CD8-positive, alpha-beta memory T cell (primary cell): Measurements from ENCODE around the gene TAF1B. TPM values are rescaled to one million over a fixed set of nuclear protein-coding genes. Genes with fewer than 3 reads are reported as not detected.

Source experiments
- CTCF ChIA-PET: fragments of 350-600 bp; sonication (Branson Sonifier 250); formaldehyde crosslinking; loops from one replicate; lab custom pipeline; 2021; ENCODE audit warnings: antibody characterized with exemption; lab: Charles Lee
- POLR2A ChIA-PET: fragments of 350-600 bp; sonication (Branson Sonifier 250); formaldehyde crosslinking; loops from one replicate; lab custom pipeline; 2021; ENCODE audit warnings: antibody characterized with exemption; lab: Charles Lee
- DNase-seq, 5 donors: peaks; one replicate each; pipeline versions ENCODE4 v3.0.0 to v3.0.0-alpha.2; 2020 to 2022; ENCODE audit warnings: mixed read lengths in 1 of 5
- H3K27ac ChIP-seq: one replicate; pipeline ENCODE4 v1.7.0; 2013; ENCODE audit warnings: low read depth, mild to moderate bottlenecking, low read length, moderate library complexity
- H3K27me3 ChIP-seq: 2 replicates; pipeline ENCODE4 v1.7.0; 2013; ENCODE audit warnings: low read length, mild to moderate bottlenecking; ENCODE audit not compliant: insufficient read depth, poor library complexity, severe bottlenecking
- H3K36me3 ChIP-seq: 2 replicates; pipeline ENCODE4 v1.7.0; 2013; ENCODE audit warnings: mild to moderate bottlenecking, low read length, moderate library complexity; ENCODE audit not compliant: insufficient read depth
- H3K4me1 ChIP-seq: 2 replicates; pipeline ENCODE4 v1.7.0; 2013; ENCODE audit warnings: mild to moderate bottlenecking, low read length, moderate library complexity; ENCODE audit not compliant: insufficient read depth
- H3K4me3 ChIP-seq: 2 replicates; pipeline ENCODE4 v1.7.0; 2013; ENCODE audit warnings: mild to moderate bottlenecking, low read length
- H3K9me3 ChIP-seq: 2 replicates; pipeline ENCODE4 v1.7.0; 2013; ENCODE audit warnings: mild to moderate bottlenecking, low read length
- H3K27ac Mint-ChIP-seq, 8 donors: one replicate each; pipeline ENCODE4 v1.8.0; 2020 to 2021; ENCODE audit warnings: mixed read lengths in 8 of 8, mild to moderate bottlenecking in 6 of 8, inconsistent platforms in 3 of 8, moderate library complexity in 3 of 8
- H3K27me3 Mint-ChIP-seq, 2 donors: one replicate each; pipeline ENCODE4 v1.8.0; 2020 to 2021; ENCODE audit warnings: mixed read lengths in 2 of 2, mild to moderate bottlenecking in 1 of 2, moderate library complexity in 1 of 2
- H3K36me3 Mint-ChIP-seq, 3 donors: one replicate each; pipeline ENCODE4 v1.8.0; 2020 to 2021; ENCODE audit warnings: mixed read lengths in 3 of 3, inconsistent platforms in 1 of 3, mild to moderate bottlenecking in 1 of 3
- H3K4me1 Mint-ChIP-seq, 3 donors: one replicate each; pipeline ENCODE4 v1.8.0; 2020 to 2021; ENCODE audit warnings: mixed read lengths in 3 of 3, inconsistent platforms in 1 of 3, mild to moderate bottlenecking in 1 of 3
- H3K4me3 Mint-ChIP-seq, 7 donors: one replicate each; pipeline ENCODE4 v1.8.0; 2020 to 2021; ENCODE audit warnings: mixed read lengths in 7 of 7, mild to moderate bottlenecking in 6 of 7, moderate library complexity in 4 of 7, inconsistent platforms in 2 of 7
- H3K9me3 Mint-ChIP-seq, 5 donors: one replicate each; pipeline ENCODE4 v1.8.0; 2020 to 2022; ENCODE audit warnings: mixed read lengths in 5 of 5, mild to moderate bottlenecking in 3 of 5, moderate library complexity in 2 of 5, inconsistent platforms in 1 of 5
- polyA plus RNA-seq: library from polyadenylated mRNA; unstranded; fragments of 300-500 nt; fragmentation: Illumina TruSeq; gene quantifications from one replicate; pipeline ENCODE4 v1.2.3, GENCODE V29; 2021
- total RNA-seq, 2 experiments: library from RNA; stranded (reverse); gene quantifications; one replicate each; pipeline ENCODE4 v1.2.3, GENCODE V29; 2021

Gene TAF1B
- total RNA-seq, result 10 to 100 TPM; 20.6 to 24.3 TPM
- polyA plus RNA-seq, result 19.1 TPM

DNA sequence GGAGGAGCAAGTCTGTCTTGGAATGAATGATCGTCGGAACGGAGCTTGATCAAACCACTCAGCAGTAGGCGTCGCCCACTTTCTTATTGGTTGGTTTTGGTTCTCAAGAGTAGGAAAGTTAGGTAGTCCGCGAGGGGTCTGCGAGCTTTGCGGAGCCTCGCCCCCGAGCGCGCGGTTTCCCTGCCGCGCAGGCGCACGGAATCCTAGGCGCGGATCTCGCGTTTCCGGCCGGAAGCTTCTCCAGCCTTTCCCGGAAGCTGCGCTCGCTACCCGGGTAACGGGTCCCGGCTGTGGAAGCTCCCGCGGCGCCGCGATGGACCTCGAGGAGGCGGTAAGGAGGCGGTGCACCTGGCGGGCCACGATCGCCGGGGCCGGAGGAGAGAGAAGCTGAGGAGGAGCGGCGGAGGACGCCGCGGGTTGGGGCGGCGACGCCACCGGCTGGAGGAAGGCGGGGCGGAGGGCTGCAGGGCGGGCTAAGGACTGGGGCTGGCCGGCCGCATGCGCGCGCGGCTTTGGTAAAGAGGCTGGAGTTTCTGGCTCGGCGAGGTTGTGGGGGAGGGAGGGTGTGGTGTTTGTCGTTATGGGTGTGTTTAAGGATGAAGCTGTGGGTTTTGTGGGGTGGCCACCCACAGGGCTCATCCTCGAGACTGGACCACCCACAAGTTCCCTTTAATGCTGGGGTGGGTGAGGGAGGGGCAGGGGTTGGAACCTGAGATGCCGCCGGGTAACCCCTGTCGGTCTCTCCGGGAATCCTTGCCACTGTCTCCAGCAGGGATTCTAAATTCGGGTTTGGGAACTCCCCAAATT, at the start of gene TAF1B:
Gene TAF1B (plus strand): TSS at position 246 of the 807 bp plus-strand sequence. CDS start 68 bp downstream, at position 314.
- CTCF ChIA-PET, result interaction anchor here (0.6 to 2.0 kb wide), 14 partner anchors 9 to 288 kb away, joined by 3 to 16 read pairs (median 4); partner anchors contain the start of genes ADAM17, KLF11 and YWHAQ
- H3K27me3 Mint-ChIP-seq, result peaks cover 0 to 4% of the 10 kb centered on the region in 2 donors
- peaks cover 45 to 54% (median 51%) of the 10 kb centered on the region in 3 donors for H3K4me1 Mint-ChIP-seq

DNA sequence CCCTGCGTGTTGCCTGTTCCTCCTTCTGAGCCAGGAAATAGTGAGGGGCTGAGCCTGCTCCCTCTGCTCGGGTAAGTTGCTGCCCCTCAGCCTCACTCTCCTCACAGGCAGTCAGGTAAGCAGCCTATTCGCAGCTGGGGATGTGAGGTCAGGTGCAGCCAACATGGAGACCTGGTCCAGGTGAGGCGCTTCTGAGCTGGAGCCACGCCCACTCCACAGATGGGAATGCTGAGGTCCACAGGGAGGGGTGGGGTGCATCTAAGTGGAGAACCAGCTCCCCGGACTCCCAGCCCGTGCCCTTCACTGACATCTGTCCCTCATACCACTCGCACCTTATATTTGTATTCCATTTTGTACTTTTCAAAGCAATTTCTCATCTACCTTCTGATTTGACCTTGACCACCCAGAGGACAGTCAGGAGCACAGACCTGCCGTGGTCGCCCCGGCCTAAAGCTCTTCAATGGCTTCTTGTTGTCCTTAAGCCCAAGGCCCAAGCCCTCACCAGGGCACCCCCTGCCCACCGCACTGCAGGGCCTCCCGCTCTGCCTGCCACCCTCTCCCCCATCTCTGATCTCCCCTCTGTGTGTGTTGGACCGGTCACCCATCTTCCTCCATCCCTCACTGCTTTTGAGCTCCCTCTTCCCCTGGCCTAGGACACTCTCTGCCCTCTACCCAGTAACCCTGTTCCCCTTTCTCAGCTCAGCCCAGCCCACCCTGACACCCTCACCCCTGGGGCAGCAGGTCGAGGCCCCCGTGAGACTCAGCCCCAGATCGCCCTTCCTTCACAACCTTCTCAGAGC, 49.2 kb upstream of the TAF1B start:
- peaks cover 6% of the 10 kb centered on the region for H3K4me1 ChIP-seq
- H3K4me1 Mint-ChIP-seq, result peaks cover 12 to 18% (median 13%) of the 10 kb centered on the region in 3 donors
- no peak overlapping the region for H3K4me3 ChIP-seq
- H3K9me3 Mint-ChIP-seq, result no peaks in the 10 kb centered on the region
- H3K27ac Mint-ChIP-seq, result no peak overlapping the region
- no peaks in the 10 kb centered on the region for H3K36me3 ChIP-seq
- H3K9me3 ChIP-seq, result no peaks in the 10 kb centered on the region
- no peak overlapping the region for H3K4me3 Mint-ChIP-seq
- H3K27me3 ChIP-seq, result no peaks in the 10 kb centered on the region
- no peaks in the 10 kb centered on the region for H3K36me3 Mint-ChIP-seq
- CTCF ChIA-PET, result interaction anchor here (0.7 to 1.6 kb wide), 2 partner anchors 19 to 24 kb away, joined by 3 to 8 read pairs; no protein-coding TSS in a partner anchor
- H3K27me3 Mint-ChIP-seq, result peaks cover 0 to 1% of the 10 kb centered on the region in 2 donors
- no peak overlapping the region for H3K27ac ChIP-seq
- POLR2A ChIA-PET, result no interaction called here
- DNase-seq, result no peak

More for the DNA sequence above, at the start of gene TAF1B:
- H3K36me3 ChIP-seq, result peaks cover 8% of the 10 kb centered on the region
- POLR2A ChIA-PET, result interaction anchor here (0.6 to 1.8 kb wide), 7 partner anchors 30 to 370 kb away, joined by 3 to 14 read pairs (median 5); partner anchors contain the start of genes ADAM17 and YWHAQ
- H3K4me3 Mint-ChIP-seq, result peak within 1 kb of the TSS; percentile 93 to 98 (median 95)
- peak within 1 kb of the TSS; percentile 64 to 99 (median 89) for H3K27ac Mint-ChIP-seq
- H3K27ac ChIP-seq, result peak within 1 kb of the TSS; percentile 38
- peak within 1 kb of the TSS; percentile 89 for H3K4me3 ChIP-seq
- peak; percentile 78 to 89 (median 85) for DNase-seq
- peaks cover 11% of the 10 kb centered on the region for H3K4me1 ChIP-seq
- H3K27me3 ChIP-seq, result no peaks in the 10 kb centered on the region
- H3K36me3 Mint-ChIP-seq, result peaks cover 0 to 46% (median 11%) of the 10 kb centered on the region in 3 donors
- no peaks in the 10 kb centered on the region for H3K9me3 ChIP-seq
- no peaks in the 10 kb centered on the region for H3K9me3 Mint-ChIP-seq

DNA sequence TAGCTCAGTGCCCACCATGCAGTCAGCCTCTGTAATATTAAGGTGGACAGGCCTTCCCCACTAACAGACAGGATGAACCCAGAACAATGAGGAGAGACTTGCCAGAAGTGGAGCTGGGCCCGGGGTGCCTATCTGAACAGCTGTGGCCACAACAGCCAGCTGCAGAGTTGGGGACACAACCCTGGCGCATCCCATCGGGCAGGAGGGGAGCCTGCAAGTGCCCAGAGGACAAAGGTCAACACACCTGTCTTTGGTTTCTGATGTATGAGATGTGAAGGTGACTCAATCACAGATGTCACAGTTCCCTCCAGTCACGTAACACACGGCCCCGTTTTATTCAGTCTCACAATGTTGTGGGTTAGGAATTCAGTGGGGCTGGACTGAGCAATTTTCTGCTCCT, 48.2 kb upstream of the TAF1B start:
- ChIA-PET CTCF (interaction anchor here (1.2 to 1.6 kb wide), 2 partner anchors 17 to 25 kb away, joined by 3 to 8 read pairs; no protein-coding TSS in a partner anchor), POLR2A (no interaction called here)
- Histone ChIP-seq H3K36me3 (no peaks in the 10 kb centered on the region), H3K4me3 (no peak overlapping the region), H3K9me3 (no peaks in the 10 kb centered on the region), H3K4me1 (peaks cover 16% of the 10 kb centered on the region), H3K27me3 (no peaks in the 10 kb centered on the region), H3K27ac (no peak overlapping the region)
- no peaks in the 10 kb centered on the region for H3K36me3 Mint-ChIP-seq
- H3K27me3 Mint-ChIP-seq, result peaks cover 0 to 1% of the 10 kb centered on the region in 2 donors
- no peak overlapping the region for H3K4me3 Mint-ChIP-seq
- no peaks in the 10 kb centered on the region for H3K9me3 Mint-ChIP-seq
- H3K4me1 Mint-ChIP-seq, result peaks cover 22 to 28% (median 22%) of the 10 kb centered on the region in 3 donors
- H3K27ac Mint-ChIP-seq, result no peak overlapping the region
- no peak for DNase-seq

DNA sequence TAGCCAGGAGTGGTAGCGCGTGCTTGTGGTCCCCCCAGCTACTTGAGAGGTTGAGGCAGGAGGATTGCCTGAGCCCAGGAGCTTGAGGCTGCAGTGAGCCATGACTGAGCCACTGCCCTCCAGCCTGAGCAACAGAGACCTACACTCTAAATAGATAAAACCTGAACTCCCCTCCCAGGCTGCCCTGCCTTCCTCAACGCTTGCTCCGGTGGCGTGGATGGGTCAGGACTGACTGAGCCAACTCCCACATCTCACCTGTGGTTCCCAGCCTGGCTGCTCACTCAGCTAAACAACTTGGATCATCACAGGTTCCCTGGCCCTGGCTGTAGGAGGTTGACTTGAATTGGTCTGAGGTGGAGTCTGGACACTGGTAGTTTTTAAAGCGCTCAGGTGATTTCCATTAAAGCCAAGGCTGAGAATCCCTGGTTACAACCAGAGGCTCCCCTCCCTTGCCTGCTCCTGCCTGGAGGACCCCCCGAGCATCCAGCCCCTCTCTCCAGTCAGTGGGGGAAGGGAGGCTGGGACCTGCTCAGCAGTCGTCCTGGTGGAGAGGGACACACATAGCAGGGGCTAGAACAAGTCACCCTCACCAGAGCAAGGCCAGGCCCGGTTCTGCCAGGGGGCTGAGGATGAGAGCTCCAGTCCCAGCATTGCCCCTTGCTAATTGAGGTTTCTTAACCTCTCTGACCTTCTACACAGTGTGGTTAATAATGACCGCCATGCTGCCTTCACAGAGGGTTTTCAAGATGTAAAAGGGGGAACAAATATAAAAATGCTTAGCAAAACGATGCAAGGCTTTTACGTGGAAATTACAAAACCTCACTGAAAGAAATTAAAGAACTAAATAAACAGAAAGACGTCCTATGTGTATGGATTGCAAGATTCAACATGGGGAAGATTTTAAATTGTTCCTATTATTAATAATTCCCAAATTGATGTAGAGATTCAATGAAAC, 46.9 kb upstream of the TAF1B start:
- H3K36me3 ChIP-seq, result no peaks in the 10 kb centered on the region
- Mint-ChIP-seq H3K36me3 (no peaks in the 10 kb centered on the region), H3K27me3 (peaks cover 0 to 1% of the 10 kb centered on the region in 2 donors), H3K27ac (no peak overlapping the region), H3K9me3 (no peaks in the 10 kb centered on the region), H3K4me3 (no peak overlapping the region), H3K4me1 (peaks cover 29 to 34% (median 33%) of the 10 kb centered on the region in 3 donors)
- no peak overlapping the region for H3K4me3 ChIP-seq
- ChIA-PET POLR2A (no interaction called here), CTCF (interaction anchor here (1.2 to 1.7 kb wide), 2 partner anchors 16 to 18 kb away, joined by 3 to 8 read pairs; no protein-coding TSS in a partner anchor)
- H3K9me3 ChIP-seq, result no peaks in the 10 kb centered on the region
- DNase-seq, result no peak
- H3K4me1 ChIP-seq, result peaks cover 20% of the 10 kb centered on the region
- H3K27me3 ChIP-seq, result no peaks in the 10 kb centered on the region
- no peak overlapping the region for H3K27ac ChIP-seq

DNA sequence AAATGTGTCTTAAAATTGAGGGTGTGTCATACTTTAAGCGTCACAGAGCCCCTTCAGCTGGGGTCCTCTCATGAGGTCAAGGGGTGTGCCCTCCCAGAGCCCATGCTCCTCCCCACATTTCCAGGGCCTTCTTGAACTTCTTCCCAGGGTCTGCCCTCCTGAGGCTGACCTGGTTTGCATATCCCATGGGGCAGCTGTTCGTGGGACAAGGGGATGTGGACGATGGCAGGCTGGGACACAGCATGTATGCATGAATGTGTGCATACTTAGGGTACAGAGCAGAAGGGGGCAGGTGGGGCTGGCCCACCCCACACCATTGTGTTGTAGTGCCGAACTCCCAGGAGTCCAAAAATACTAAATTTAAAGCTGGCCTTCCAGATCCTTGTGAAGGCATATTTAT, 46.2 kb upstream of the TAF1B start:
- POLR2A ChIA-PET, result no interaction called here
- Histone ChIP-seq H3K4me3 (no peak overlapping the region), H3K9me3 (no peaks in the 10 kb centered on the region), H3K27me3 (no peaks in the 10 kb centered on the region), H3K27ac (no peak overlapping the region), H3K4me1 (peaks cover 20% of the 10 kb centered on the region), H3K36me3 (no peaks in the 10 kb centered on the region)
- Mint-ChIP-seq H3K4me1 (peaks cover 32 to 36% (median 35%) of the 10 kb centered on the region in 3 donors), H3K27me3 (peaks cover 0 to 1% of the 10 kb centered on the region in 2 donors), H3K4me3 (peak overlapping the region in 1 of 7 donors; percentile 3), H3K36me3 (no peaks in the 10 kb centered on the region), H3K27ac (no peak overlapping the region), H3K9me3 (no peaks in the 10 kb centered on the region)
- no peak for DNase-seq
- CTCF ChIA-PET, result interaction anchor here (1.7 kb wide), 1 partner anchor 17 kb away, joined by 8 read pairs; no protein-coding TSS in a partner anchor

DNA sequence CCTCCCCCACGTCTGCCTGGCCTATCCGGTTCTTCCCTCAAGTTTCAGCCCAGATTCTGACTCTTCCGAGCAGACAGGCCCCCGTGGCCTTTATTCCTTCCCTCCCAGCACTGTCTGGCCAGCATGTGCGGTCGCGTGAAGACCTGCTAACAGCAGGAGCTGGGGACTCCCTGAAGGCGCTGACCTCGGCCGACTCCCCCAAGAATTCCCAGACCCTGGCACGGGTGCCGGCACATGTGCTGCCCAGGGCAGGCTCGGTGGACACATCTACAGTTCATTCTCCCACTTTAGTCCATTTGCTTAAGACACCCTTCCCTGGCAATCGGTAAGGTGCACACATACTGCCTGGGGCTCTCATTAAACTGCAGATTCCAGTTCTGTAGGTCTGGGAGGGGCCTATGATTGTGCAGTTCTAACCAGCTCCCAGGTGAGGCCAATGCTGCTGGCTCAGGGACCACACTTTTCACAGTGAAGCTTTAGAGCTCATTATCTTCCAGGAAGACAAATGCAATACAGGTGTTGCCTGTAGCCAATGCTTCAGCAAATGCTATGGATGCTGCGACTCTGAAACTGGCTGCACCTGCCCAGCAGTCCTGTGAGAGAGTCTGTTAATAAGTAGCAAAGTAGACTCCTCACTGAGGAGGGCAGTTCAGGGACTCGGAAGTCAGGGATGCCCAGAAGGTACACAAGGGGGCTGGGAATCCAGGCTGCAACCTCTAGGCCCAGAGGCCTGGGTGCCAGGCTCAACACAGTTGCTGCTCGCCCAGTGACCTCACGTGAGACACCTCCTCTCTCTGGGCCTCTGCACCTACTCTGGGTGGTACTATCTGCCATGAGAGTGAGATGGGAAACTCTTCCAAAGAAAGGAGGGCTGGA, 45.4 kb upstream of the TAF1B start:
- Histone ChIP-seq H3K4me3 (no peak overlapping the region), H3K36me3 (no peaks in the 10 kb centered on the region), H3K4me1 (peaks cover 20% of the 10 kb centered on the region), H3K27me3 (no peaks in the 10 kb centered on the region), H3K27ac (no peak overlapping the region), H3K9me3 (no peaks in the 10 kb centered on the region)
- Mint-ChIP-seq H3K4me1 (peaks cover 32 to 36% (median 35%) of the 10 kb centered on the region in 3 donors), H3K4me3 (peak overlapping the region in 2 of 7 donors; percentile 28 to 83), H3K36me3 (no peaks in the 10 kb centered on the region), H3K27me3 (peaks cover 0 to 1% of the 10 kb centered on the region in 2 donors), H3K9me3 (no peaks in the 10 kb centered on the region), H3K27ac (peak overlapping the region in 3 of 8 donors; percentile 29 to 68 (median 56))
- ChIA-PET CTCF (interaction anchor here (1.7 kb wide), 1 partner anchor 16 kb away, joined by 8 read pairs; no protein-coding TSS in a partner anchor), POLR2A (no interaction called here)
- DNase-seq, result no peak
